ENCODE measurements around the gene PRTN3. TPM values are rescaled to one million over a fixed set of nuclear protein-coding genes. Genes with fewer than 3 reads are reported as not detected.
A peak's percentile ranks its signal among the peaks of the same experiment; 100 is the strongest.
"Not testable (repeated sequence)": the region's sequence is repeated elsewhere in the genome, so short reads cannot be mapped to it uniquely, and the experiment has no call there.

PRTN3 gene
- total RNA-seq, 2 donors from 2014 or later = 2.6 TPM; not detected in 1

DNA sequence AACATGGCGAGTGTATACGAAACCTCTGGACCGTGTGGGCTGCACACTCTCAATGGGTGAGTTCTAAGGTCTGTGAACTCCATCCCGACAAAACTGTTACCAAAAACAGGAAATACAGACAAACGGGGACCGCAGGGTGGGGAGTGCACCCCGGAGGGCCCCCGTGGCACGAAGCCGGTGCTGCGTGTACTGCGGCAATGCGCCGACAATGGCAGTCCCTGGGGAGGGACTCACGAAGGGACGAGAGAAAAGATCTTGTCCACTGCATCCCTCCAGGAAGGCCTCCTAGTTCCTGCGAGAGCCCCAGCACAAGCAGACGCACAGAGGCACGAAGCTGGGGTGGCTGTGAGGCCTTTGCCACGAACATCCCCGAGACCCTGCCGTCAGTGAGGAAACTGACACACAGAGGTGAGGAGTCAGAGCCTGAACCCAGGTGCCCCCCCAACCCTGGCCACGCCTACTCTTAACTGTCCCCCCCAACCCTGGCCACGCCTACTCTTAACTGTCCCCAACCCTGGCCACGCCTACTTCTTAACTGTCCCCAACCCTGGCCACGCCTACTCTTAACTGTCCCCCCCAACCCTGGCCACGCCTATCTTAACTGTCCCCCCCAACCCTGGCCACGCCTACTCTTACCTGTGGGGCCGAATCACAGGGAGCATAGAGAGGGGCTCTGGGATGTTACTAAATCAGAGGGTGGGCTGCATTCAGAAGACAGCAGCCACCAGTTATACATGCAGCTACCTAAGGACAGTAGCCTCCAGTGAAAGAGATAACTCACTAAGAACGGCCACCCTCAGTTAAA is 48.0 kb downstream of the PRTN3 start:
- intact Hi-C loops (cut with DNase I) = no loop called here
- peaks cover 0 to 10% of the 10 kb centered on the region in 2 donors for H3K36me3 ChIP-seq
- TF ChIP-seq, protein P1, sequence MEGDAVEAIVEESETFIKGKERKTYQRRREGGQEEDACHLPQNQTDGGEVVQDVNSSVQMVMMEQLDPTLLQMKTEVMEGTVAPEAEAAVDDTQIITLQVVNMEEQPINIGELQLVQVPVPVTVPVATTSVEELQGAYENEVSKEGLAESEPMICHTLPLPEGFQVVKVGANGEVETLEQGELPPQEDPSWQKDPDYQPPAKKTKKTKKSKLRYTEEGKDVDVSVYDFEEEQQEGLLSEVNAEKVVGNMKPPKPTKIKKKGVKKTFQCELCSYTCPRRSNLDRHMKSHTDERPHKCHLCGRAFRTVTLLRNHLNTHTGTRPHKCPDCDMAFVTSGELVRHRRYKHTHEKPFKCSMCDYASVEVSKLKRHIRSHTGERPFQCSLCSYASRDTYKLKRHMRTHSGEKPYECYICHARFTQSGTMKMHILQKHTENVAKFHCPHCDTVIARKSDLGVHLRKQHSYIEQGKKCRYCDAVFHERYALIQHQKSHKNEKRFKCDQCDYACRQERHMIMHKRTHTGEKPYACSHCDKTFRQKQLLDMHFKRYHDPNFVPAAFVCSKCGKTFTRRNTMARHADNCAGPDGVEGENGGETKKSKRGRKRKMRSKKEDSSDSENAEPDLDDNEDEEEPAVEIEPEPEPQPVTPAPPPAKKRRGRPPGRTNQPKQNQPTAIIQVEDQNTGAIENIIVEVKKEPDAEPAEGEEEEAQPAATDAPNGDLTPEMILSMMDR (IDR thresholded peaks at IDR 0.05) = no peak
- TF ChIP-seq POLR2AphosphoS5 (IDR thresholded peaks at IDR 0.05) = no peak
- TF ChIP-seq POLR2A (IDR thresholded peaks at IDR 0.05) = no peak
- H3K27ac ChIP-seq = no peak overlapping the region
- H3K4me1 ChIP-seq (replicated peaks) = no peaks in the 10 kb centered on the region
- no peaks in the 10 kb centered on the region for H3K27me3 ChIP-seq (replicated peaks; ENCODE audit: insufficient read depth)
- DNase-seq (ENCODE audit: low spot score) = no peak
- 90% methylated on average over 30 of the region's 30 CpGs for WGBS
- no peak overlapping the region for H3K4me3 ChIP-seq
- H3K9me3 ChIP-seq = no peaks in the 10 kb centered on the region

DNA sequence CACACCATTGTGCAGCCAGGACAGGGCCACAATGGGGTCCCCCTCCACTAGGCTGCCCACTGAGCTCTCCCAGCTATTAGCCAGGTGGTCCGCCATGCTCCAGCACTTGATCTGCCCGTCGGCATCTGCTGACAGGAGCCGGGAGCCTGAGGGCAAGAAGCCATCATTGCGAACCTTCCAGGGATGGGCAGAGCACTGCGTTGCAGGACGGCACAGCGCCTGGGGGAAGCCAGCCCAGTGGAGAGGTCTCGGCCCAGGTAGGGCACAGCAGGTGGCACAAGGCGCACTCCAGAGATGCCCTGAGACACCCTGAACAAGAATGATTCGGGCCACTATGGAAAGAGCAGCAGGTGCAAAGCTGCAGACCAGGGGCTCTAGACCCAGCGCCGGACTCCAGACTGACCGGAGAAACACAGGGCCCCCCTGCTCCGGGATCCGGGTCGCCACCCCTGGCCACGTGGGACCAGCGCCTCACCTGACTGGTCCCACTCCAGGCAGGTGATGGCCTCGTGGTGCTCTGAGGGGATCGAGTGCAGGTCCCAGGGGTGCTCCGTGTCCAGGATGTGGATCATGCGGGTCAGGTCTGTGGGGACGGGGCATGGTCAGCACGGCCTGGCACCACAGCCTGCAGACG is 49.0 kb downstream of the PRTN3 start:
- intact Hi-C loops (cut with DNase I) = no loop called here
- Histone ChIP-seq H3K27me3 (replicated peaks; ENCODE audit: insufficient read depth) (no peaks in the 10 kb centered on the region), H3K4me3 (no peak overlapping the region), H3K9me3 (no peaks in the 10 kb centered on the region), H3K27ac (no peak overlapping the region), H3K4me1 (replicated peaks) (no peaks in the 10 kb centered on the region), H3K36me3 (peaks cover 0 to 9% of the 10 kb centered on the region in 2 donors)
- DNase-seq (ENCODE audit: low spot score) = no peak
- WGBS = 90% methylated on average over 23 of the region's 26 CpGs
- TF ChIP-seq, protein P1 (IDR thresholded peaks at IDR 0.05) = no peak
- TF ChIP-seq POLR2AphosphoS5 (IDR thresholded peaks at IDR 0.05) (no peak), POLR2A (IDR thresholded peaks at IDR 0.05) (no peak)

DNA sequence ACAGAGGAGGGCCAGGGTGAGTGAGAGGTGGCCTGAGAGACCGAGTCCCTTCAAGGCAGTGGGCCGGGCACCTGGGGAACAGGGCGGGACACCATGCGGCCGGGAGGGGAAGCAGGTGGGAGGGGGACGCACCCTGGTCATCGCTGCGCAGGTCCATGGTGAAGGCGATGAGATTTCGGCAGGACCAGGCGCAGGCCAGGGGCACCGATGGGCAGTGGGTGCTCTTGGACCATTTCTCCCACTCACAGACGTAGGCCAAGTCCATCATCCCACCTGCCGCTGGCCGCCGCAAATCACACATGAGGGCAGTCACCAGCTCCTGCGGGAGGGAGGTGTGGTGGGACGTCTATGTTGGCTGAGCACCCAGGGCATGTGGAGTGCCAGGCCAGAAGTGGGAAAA is 50.0 kb downstream of the PRTN3 start:
- intact Hi-C loops (cut with DNase I) = no loop called here
- no peak for DNase-seq (ENCODE audit: low spot score)
- WGBS = 84% methylated on average over 18 of the region's 18 CpGs
- no peak for TF ChIP-seq POLR2A (IDR thresholded peaks at IDR 0.05)
- TF ChIP-seq POLR2AphosphoS5 (IDR thresholded peaks at IDR 0.05) = no peak
- TF ChIP-seq, protein P1 (IDR thresholded peaks at IDR 0.05) = no peak
- Histone ChIP-seq H3K36me3 (peaks cover 0 to 4% of the 10 kb centered on the region in 2 donors), H3K4me1 (replicated peaks) (no peaks in the 10 kb centered on the region), H3K4me3 (no peak overlapping the region), H3K9me3 (no peaks in the 10 kb centered on the region), H3K27me3 (replicated peaks; ENCODE audit: insufficient read depth) (no peaks in the 10 kb centered on the region), H3K27ac (no peak overlapping the region)

DNA sequence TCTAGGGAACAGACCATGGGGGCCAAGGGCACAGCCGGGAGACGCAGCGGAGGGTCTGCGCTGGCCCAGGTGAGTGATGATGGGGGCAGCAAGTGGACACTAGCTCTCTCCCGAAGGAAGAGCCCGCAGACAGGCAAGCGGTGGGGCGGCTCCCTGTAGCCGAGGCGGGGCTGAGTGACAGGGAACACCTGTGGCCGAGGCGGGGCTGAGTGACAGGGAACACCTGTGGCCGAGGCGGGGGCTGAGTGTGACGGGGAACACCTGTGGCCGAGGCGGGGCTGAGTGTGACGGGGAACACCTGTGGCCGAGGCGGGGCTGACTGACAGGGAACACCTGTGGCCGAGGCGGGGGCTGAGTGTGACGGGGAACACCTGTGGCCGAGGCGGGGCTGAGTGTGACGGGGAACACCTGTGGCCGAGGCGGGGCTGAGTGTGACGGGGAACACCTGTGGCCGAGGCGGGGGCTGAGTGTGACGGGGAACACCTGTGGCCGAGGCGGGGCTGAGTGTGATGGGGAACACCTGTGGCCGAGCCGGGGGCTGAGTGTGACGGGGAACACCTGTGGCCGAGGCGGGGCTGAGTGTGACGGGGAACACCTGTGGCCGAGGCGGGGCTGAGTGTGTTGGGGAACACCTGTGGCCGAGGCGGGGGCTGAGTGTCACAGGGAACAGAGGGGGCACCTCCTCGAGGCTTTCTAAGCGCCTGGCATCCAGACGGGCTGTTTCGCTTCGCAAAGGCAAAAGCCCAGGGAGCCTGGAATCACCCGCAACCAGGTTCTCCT is 50.8 kb downstream of the PRTN3 start:
- H3K9me3 ChIP-seq; intact Hi-C loops (cut with DNase I); H3K27me3 ChIP-seq (replicated peaks; ENCODE audit: insufficient read depth); H3K36me3 ChIP-seq; H3K4me1 ChIP-seq (replicated peaks); DNase-seq (ENCODE audit: low spot score): not testable (repeated sequence)
- Histone ChIP-seq H3K4me3 (peak overlapping the region; percentile 92 to 97), H3K27ac (peak overlapping the region; percentile 92 to 94)
- WGBS = 32% methylated on average over 41 of the region's 50 CpGs

DNA sequence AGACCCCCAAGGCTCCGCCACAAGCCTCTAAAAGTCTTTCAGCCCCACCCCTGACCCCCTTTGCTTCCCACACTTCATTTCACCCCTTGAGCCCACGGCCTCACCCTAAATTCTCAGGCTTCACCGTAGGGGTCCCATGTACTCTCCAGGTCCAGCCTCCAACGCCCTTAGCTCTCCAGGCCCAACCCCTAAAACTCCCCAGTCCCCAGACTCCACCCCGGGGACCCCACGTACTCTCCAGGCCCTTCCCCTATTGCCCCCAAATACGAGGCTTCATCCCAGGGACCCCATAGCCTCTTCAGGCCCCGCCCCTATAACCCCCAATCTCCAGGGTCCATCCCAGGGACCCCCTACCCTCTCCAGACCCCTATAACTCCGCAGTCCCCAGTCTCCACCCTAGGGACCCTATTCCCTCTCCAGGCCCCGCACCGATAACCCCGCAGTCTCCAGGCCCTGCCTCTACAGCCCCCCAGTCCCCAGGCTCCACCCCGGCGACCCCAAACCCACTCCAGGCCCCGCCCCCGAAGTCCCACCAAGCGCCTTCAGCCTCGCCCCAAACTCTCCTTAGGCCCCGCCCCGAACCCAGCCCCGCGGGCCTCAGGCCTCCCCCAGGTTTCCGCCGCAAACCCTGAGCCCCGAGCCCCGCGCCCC is 51.6 kb downstream of the PRTN3 start:
- Histone ChIP-seq H3K9me3 (no peaks in the 10 kb centered on the region), H3K4me3 (peak overlapping the region; percentile 92 to 97), H3K27me3 (replicated peaks; ENCODE audit: insufficient read depth) (no peaks in the 10 kb centered on the region), H3K27ac (peak overlapping the region; percentile 92 to 94), H3K36me3 (no peaks in the 10 kb centered on the region), H3K4me1 (replicated peaks) (no peaks in the 10 kb centered on the region)
- DNase-seq (ENCODE audit: low spot score) = no peak
- TF ChIP-seq POLR2A (IDR thresholded peaks at IDR 0.05) = no peak
- TF ChIP-seq, protein P1 (IDR thresholded peaks at IDR 0.05) = no peak
- no peak for TF ChIP-seq POLR2AphosphoS5 (IDR thresholded peaks at IDR 0.05)
- intact Hi-C loops (cut with DNase I) = no loop called here
- 3% methylated on average over 24 of the region's 27 CpGs for WGBS

Measured in prostate gland (tissue), 2 donors.